Measurements from ENCODE around the gene TBC1D22A. TPM values are rescaled to one million over a fixed set of nuclear protein-coding genes. Genes with fewer than 3 reads are reported as not detected.

TBC1D22A gene
- total and polyA plus RNA-seq, 10 of the 15 experiments (the other 5 are each of a cell fraction or from before 2014, with no cell fraction given): 0.63 to 44.7 (median 27.4) TPM

DNA sequence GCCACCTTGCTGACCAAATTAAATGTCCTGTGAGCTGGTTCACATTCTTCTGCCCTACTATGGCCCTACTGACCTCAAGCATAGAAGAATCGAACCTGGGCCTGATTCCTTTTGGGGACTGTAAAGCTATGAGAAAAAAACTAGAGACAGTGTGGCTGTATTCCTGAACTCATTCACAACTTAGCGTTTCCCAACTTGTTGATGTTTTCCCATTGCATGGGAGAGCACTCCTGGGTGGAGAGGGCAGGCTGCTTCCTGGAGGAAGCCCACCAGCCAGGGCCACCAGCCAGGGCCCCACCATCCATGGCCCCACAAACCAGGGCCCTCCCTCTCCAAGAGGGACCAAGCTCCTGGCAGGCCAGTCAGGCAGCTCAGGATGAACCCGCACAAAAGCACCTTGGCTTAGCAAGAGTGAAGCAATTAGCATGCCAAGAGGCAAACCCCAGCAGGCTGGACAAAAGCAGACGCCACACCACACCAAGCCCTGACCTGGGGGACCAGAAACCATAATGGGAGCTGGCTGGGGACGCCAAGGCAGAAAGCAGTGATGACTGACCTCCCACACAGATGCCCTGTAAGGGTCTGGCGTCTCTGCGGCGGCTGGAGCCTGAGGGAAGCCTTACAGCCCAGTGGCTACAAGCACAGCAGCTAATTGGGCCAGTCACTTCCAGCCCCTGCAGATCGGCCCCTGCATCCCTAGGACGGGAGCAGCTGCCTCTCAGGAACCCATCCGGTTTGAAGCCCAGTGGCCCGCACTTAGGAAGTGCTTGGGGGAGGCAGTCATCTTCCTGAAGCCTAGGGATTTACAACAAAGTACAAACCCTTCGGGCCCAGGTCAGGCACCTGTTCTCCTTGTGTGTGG is 26.5 kb upstream of the TBC1D22A start (continued):
- TF ChIP-seq, protein P1, sequence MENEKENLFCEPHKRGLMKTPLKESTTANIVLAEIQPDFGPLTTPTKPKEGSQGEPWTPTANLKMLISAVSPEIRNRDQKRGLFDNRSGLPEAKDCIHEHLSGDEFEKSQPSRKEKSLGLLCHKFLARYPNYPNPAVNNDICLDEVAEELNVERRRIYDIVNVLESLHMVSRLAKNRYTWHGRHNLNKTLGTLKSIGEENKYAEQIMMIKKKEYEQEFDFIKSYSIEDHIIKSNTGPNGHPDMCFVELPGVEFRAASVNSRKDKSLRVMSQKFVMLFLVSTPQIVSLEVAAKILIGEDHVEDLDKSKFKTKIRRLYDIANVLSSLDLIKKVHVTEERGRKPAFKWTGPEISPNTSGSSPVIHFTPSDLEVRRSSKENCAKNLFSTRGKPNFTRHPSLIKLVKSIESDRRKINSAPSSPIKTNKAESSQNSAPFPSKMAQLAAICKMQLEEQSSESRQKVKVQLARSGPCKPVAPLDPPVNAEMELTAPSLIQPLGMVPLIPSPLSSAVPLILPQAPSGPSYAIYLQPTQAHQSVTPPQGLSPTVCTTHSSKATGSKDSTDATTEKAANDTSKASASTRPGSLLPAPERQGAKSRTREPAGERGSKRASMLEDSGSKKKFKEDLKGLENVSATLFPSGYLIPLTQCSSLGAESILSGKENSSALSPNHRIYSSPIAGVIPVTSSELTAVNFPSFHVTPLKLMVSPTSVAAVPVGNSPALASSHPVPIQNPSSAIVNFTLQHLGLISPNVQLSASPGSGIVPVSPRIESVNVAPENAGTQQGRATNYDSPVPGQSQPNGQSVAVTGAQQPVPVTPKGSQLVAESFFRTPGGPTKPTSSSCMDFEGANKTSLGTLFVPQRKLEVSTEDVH (IDR thresholded peaks at IDR 0.05; ENCODE audit: low read depth, partially characterized antibody): no peak
- TF ChIP-seq RB1 (IDR thresholded peaks at IDR 0.05; ENCODE audit: borderline replicate concordance): no peak
- no peak for TF ChIP-seq FOS (IDR thresholded peaks at IDR 0.05; ENCODE audit: borderline replicate concordance, extremely low read depth, insufficient read length)
- TF ChIP-seq, protein P2, sequence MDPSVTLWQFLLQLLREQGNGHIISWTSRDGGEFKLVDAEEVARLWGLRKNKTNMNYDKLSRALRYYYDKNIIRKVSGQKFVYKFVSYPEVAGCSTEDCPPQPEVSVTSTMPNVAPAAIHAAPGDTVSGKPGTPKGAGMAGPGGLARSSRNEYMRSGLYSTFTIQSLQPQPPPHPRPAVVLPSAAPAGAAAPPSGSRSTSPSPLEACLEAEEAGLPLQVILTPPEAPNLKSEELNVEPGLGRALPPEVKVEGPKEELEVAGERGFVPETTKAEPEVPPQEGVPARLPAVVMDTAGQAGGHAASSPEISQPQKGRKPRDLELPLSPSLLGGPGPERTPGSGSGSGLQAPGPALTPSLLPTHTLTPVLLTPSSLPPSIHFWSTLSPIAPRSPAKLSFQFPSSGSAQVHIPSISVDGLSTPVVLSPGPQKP (IDR thresholded peaks at IDR 0.05; ENCODE audit: low read depth, low read length): no peak

DNA sequence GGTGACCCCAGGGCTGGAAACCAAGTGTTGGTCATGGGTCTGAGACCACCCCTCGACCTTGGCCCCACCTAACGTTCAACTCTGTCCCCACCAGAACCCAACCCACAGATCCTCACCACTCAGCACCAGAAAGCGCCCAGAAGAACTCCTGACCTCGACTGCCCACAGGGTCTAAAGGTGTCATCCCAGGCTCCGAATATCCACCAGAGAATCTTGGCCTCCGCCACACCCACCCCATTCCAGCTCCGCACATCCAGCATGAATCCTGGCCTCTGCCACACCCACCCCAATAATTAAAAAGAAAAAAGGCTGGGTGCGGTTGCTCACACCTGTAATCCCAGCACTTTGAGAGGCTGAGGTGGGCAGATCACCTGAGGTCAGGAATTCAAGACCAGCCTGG is 25.7 kb upstream of the TBC1D22A start:
- no peak for FAIRE-seq
- Histone ChIP-seq H3K79me2 (ENCODE audit: control insufficient read depth, insufficient read depth, low read length) (peaks cover 42% of the 10 kb centered on the region), H3K4me3 (peak overlapping the region; percentile 96), H3K27me3 (replicated peaks in 1 of 2; ENCODE audit: control insufficient read depth in 2 of 2, insufficient read depth in 2 of 2, low read length in 1 of 2) (no peaks in the 10 kb centered on the region), H3K9ac (ENCODE audit: control insufficient read depth, insufficient read depth, low read length) (peak overlapping the region; percentile 75; the same call in 1 of the 2 replicates), H3K4me2 (ENCODE audit: control insufficient read depth, insufficient read depth) (peak overlapping the region; percentile 67), H3K9me3 (replicated peaks; ENCODE audit: control insufficient read depth, insufficient read depth, low read length) (no peaks in the 10 kb centered on the region), H3K4me1 (ENCODE audit: control insufficient read depth, insufficient read depth, low read length) (peaks cover 30% of the 10 kb centered on the region), H2AFZ (ENCODE audit: control insufficient read depth, low read depth, low read length) (no peak overlapping the region), H3K36me3 (ENCODE audit: control insufficient read depth in 2 of 2, insufficient read depth in 2 of 2, low read length in 1 of 2) (peaks cover 0 to under 1% of the 10 kb centered on the region in 2 experiments; a peak in 2 of 4 replicates), H4K20me1 (ENCODE audit: control insufficient read depth, insufficient read depth) (peaks cover 3% of the 10 kb centered on the region; the same call in 1 of the 2 replicates), H3K27ac (ENCODE audit: control insufficient read depth, insufficient read depth) (peak overlapping the region; percentile 63)
- DNase-seq (ENCODE audit: low read depth, low spot score): no peak
- intact Hi-C loops (cut with micrococcal nuclease; ENCODE audit: unreplicated experiment) (loop anchor here (5.0 kb wide), 2 partner anchors 149 to 174 kb away; no protein-coding TSS in a partner anchor), in situ Hi-C loops (cut with MboI) (no loop called here)
- no peak for ATAC-seq
- POLR2A ChIA-PET: no interaction called here
- CTCF ChIA-PET: interaction anchor here (1.4 to 1.7 kb wide), 2 partner anchors 20 to 173 kb away, joined by 4 to 8 read pairs; no protein-coding TSS in a partner anchor
- SMC1A ChIA-PET (ENCODE audit: uncharacterized antibody, unreplicated experiment): no interaction called here
- BruUV-seq (replicated peaks): no TSS peak
- WGBS (ENCODE audit: insufficient coverage, insufficient replicate concordance, low lambda C conversion rate, missing lambda C conversion rate): 68% methylated on average over 8 of the region's 8 CpGs
- RAD21 ChIA-PET (ENCODE audit: unreplicated experiment): interaction anchor here (1.8 to 2.5 kb wide), 3 partner anchors 22 to 173 kb away, joined by 5 to 13 read pairs (median 5); no protein-coding TSS in a partner anchor
- TF ChIP-seq NFIC (IDR thresholded peaks at IDR 0.05; ENCODE audit: low read depth, low read length) (no peak), USF2 (IDR thresholded peaks at IDR 0.05; ENCODE audit: borderline replicate concordance, low read depth, low read length) (no peak), CREM (IDR thresholded peaks at IDR 0.05; ENCODE audit: low read depth) (no peak), NR2F1 (conservative IDR thresholded peaks at IDR 0.05) (no peak), MEF2B (IDR thresholded peaks at IDR 0.05; ENCODE audit: partially characterized antibody, poor library complexity, severe bottlenecking) (no peak), ZBTB4 (CRISPR knock-in tag; IDR thresholded peaks at IDR 0.05) (no peak), BCL11A (IDR thresholded peaks at IDR 0.05; ENCODE audit: low read depth, low read length) (no peak)

Measured in GM12878 (cell line).